HG03066 (cell line): Measurements from ENCODE around the gene GABPA.
"Not testable (repeated sequence)": the region's sequence is repeated elsewhere in the genome, so short reads cannot be mapped to it uniquely, and the experiment has no call there.

Experiments
- ATAC-seq: cut with Tn5 transposase; IDR thresholded peaks from one replicate; pipeline ENCODE4 v1.9.1; 2021; ENCODE audit warnings: low read depth; ENCODE audit not compliant: unreplicated experiment

Gene GABPA

DNA sequence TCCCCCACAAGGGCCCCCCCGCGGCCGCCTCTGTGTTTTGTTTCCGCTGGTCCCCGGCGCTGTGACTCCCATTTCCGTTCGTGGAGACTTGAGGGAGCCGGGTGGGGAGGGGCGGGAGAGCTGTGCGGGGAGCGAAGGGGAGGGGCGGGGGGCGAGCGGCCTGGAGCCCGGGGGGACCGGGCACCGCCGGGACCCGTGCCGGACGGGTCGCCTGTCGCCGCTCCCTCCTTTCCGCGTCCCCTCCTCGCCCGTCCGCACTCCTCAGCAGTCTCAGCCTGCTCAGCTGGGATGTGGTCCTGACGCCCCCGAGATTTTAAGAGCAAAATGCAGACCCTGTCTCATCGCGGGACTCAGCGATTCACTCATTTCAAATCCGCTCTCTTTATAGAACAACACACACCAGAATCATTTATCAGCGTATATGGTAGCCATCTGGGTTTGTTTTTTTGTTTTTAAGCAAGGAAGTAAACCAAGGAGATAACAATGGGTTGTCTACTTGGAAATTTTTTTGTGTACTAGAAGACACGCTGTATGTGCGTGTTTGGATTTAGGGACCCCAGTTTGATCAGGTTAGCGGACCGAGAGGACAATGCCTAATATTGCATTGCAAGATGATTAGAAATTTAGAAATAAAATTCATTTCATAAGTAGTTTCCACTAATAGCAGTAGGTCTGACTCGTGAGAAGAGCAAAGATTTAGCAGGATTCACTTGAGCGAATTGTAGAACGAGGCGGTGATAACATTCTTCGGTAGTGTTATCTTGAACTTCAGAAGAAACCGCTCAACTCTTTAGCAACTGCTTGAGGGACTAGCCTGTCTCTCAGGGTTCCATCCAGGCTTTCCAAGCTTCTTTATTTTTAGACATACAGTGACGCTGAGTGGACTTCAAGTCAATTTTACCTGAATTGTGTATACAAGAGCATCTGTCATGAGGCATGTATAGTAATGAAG is 1.1 kb downstream of the GABPA start:
- peak; percentile 2 for ATAC-seq

DNA sequence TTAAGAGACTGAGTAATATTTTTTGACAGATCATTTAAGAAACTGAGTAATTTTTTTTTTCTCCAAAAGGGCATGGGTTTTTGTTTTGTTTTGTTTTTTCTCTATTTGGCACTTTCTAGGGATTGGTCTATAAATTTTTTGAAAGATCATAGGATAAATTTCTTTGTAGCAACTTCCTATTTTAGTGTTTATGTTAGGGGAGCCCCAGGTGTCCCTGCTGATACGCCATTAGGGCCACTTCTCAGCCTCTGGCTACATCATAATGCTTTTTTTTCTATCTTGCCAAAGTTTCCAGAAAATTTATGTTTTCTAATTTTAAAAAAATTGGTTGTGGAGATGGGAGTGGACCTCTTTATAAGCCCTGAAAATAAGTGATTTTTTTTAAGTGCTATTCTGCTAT is 2.6 kb downstream of the GABPA start:
- no peak for ATAC-seq

DNA sequence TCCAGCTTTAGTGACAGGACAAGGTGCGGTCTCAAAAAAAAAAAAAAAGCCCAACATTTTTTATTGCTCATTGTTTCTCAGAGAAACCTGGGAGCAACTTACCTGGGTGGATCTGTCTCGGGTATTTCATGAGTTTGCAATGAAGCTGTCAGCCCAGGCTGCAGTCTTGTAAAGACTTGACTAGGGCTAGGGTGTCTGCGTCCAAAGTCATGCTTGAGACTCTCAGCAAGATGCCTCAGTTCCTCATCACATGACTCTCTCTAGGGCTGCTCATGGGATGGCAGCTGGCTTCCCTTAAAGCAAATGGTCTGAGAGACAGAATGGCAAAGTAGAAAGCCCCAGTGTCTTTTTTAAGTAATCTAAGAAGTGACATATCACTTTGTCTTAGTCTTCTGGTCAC is 8.1 kb downstream of the GABPA start:
- no peak for ATAC-seq

DNA sequence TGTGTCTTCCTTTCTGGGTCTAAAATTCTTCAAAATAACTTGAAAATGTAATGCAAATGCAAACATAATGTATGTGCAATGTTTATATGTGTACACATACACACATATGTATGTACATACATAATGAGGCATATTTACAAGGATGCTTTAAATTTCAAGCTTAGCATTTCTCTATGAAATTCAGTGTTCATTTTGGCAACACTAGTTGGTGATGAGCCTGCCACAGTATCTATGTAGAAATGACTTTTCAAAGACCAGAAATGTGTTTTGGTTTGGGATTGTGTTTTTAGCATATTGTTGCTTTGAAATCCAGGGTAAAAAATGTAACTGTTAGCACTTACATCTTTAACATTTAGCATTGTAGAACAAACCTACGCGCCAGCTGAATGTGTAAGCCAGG is 10.1 kb downstream of the GABPA start:
- ATAC-seq, result no peak

DNA sequence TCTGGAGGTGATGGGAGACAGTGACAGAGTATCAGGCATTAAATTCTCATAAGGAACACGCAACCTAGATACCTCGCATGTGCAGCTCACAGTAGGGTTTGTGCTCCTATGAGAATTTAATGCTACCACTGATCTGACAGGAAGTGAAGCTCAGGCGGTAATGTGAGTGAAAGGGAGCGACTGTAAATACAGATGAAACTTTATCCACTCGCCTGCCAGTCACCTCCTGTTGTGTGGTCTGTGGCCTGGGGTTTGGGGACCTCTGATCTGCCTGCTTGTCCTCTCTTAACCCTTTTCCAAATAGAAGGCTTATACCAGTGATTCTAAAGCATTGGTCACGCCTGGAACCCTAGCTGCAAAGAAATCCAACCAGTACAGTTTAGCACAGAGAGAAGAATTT is 15.3 kb downstream of the GABPA start:
- no peak for ATAC-seq

DNA sequence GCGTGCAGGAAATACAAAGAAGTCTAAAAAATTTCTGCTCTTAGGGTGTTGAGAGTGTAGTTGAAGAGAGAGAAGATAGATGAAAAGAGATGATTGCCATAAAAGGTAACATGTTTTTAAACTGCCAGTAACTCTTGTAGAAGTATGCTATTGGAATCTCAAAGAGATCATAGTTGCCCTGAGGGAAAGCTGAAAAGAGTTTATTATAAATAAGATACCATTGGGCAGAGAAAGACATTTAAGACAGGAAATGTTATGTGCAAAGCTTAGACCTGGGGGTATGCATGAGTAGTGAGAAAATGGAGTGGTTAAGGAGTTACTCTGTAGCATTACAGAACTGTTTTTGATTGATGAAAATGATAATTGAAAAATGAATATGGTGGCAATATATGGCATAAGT is 17.6 kb downstream of the GABPA start:
- no peak for ATAC-seq

DNA sequence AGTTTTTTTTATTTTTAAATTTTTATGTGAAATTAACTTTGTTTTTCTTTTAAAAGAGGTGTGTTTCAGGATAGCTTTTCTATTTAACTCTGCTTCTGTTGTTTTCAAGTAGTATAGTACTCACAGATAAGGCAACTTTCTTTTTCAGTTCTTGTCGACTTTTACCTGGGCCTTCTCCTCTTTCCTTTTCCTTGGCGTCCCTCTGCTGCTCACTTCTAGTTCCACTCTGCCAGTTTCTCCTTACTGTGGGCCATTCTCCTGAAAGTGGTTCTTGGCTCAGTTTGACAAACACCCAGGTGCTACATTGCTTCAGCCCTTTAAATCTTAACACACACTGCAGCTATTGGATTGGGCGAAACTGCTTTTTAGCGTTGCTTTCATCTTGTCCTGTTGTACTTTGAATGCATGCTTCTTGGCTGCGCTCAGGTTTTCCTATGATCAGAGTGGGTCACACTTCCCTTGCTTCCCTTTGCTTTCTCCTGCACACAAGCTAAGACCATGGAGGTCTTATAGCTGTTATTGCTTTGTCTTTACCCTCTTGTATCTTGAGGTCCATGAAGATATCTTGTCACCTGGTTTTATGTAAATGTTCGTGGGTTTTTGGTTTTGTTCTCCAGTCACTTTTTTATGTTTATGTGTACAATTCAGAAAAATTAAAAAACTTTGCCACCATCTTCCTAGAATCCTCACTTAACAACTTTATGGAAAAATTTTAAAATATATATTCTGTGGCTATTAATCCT is 21.6 kb downstream of the GABPA start:
- no peak for ATAC-seq

DNA sequence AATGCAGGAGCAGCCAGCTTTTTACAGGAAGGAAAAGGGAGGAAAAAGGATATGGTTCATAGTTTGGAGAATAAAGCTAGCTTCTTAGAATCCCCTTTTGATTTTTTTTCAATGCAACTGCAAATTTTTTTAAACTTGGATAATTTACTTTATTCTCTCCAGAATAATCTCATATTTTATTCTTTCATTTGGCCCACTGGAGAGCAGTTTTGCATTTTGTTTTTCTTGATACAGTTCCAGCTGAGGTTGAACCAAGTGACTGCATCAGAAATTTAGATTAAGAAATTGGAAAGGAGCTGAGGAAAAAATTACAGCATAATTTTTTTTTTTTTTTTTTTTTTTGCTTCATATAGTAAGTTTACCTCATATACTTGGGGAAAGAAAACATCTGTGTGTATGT is 22.8 kb downstream of the GABPA start:
- no peak for ATAC-seq

DNA sequence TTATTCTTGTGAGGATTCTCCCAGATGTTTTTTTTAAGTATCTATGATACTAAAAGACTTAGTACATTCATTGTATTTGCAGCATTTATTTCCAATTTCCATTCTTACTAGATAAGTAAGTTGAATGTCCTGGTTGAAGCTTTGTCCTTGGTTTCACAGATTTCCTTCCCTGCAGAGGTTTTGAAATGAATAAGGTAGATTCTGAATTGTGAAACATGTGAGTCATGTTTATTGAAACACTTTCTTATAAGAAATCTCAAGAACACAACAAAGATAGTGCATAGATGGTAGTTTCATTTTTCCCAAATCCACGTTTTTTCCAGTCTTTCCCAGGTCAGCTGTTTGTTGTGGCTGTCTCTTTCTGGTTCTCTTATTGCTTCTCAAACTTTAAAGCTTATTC is 24.8 kb downstream of the GABPA start:
- ATAC-seq, result no peak

DNA sequence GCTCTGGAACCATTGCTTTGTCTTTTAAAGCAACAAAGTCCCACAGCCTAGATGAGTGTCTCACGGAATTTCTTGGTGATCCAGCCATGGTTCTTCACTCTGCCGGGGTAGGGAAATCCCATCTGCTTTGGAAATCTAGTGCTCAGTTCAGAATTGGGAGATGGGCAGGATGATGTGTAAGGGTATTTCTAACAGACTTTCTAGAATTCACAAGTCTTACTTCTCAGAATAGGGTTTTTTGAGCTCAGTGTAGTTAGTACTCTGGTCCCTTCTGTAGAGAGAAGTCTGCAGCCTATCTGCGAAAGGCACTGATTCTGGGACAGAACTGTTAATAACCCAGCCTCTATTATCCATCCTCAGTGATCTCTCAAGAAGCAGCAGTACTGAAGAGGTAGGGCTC is 25.3 kb downstream of the GABPA start:
- no peak for ATAC-seq

DNA sequence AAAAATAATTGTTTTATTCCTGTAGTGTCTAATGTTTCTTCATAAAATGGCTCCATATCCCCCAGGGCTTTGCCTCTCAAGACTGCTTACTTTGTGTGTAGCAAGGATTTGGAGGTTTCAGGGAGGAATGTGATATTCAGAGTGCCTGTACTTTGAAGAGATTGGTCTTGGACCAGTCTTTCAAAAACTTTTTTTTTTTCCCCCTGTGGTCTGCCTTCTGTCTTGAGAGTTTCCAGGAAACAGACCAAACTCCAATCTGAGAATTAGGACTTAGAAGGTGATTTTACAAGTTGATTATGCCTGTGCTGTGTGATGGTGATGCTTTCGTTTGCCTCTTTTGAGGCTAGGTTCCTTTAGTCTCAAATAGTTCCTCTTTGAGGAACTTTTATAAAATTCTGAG is 25.9 kb downstream of the GABPA start:
- ATAC-seq, result no peak

DNA sequence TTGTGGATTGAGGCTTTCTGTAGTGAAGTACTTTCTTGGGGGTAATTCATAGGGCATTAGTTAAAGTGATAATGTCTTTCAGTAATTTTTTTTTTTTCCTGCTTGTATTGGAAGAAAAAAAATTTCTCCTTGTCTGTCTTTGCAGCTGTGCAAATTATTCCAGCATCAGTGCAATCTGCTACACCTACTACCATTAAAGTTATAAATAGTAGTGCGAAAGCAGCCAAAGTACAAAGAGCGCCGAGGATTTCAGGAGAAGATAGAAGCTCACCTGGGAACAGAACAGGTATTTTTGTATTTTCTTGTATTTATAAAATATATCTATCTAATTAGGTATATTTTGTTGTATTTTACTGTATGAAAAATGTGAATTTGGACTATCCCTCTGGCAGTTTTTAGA is 29.3 kb downstream of the GABPA start:
- no peak for ATAC-seq

DNA sequence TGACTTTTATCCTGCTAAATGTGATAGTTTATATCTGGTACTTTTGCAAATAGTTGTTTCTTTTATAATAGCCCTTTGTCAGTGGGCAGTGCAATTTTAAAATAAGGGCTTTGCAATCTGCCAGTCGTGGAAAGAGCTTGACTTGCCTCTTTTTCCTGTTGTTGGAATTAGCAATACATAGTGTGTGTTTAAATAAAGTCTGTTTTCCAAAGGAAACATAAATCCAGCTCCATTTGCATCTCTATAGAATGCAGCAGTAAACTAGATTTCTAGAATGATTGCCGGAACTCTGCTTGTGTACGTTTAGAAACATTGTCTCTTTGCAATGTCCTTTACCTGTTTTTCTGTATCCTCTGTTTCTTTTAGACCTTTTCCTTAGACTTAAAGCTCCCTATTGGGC is 33.1 kb downstream of the GABPA start:
- ATAC-seq, result no peak

DNA sequence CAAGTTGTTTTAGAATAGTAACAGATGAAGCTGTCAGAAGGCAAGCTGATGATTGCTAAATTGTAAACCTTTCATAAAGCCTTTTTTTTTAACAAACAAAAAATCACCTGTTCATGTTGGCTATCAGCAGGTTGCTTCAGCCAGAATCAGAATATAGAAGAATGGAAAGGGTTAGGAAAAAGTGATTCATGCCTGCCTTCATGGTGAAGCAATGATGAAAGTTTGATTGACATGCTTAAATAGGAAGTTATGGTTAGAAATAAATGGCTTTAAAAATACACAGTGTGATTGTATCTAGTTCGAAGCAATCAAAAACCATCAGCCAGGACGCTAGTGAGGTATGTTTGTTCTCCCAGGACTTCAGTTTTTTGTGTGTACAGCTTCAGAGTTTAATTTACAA is 37.9 kb downstream of the GABPA start:
- no peak for ATAC-seq

DNA sequence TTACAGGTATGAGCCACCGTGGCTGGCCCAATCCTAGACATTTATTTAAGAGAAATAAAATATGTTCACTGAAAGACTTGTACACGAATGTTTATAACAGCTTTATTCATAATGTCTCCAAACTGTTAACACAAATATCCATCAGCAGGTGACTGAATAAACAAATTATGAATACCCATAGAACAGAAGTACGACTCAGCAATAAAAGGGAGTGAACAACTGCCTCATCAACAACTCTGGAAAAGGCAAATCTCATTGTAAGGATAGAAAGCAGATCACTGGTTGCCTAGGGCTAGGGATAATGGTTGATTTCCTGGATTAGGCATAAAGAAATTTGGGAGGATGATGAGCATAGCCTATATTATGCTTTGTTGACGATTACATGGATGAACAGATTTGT is 41.7 kb downstream of the GABPA start:
- ATAC-seq, result no peak

DNA sequence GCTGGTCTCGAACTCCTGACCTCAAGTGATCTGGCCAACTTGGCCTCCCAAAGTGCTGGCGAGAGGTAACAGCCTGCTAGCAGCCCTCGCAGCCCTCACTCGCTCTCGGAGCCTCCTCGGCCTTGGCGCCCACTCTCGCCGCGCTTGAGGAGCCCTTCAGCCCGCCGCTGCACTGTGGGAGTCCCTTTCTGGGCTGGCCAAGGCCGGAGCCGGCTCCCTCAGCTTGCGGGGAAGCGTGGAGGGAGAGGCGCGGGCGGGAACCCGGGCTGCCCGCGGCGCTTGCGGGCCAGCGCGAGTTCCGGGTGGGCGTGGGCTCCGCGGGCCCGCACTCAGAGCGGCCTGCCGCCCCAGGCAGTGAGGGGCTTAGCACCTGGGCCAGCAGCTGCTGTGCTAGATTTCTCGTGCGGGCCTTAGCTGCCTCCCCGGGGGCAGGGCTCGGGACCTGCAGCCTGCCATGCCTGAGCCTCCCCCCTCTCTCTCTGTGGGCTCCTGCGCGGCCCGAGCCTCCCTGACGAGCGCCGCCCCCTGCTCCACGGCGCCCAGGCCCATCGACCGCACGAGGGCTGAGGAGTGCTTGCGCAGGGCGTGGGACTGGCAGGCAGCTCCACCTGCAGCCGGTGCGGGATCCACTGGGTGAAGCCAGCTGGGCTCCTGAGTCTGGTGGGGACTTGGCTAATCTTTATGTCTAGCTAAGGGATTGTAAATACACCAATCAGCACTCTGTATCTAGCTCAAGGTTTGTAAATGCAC is 43.5 kb downstream of the GABPA start:
- not testable (repeated sequence) for ATAC-seq

DNA sequence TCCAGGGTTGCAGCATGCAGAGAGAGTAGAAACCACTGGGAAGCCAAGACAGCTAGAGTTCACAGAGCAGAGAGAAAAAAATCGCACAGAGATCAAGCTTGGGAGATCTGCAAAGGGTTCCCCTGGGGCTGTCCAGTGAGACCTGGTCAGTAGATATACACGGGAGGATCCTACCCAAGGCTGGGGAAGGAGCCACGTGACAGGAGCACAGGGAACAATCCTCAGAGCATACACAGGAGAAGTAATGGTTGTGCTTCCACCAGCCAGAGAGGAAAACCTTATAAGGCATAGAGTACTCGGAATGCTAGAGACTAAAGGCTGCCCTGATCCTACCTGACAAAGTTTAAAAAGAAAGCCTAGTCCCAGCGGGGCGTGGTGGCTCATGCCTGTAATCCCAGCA is 53.9 kb downstream of the GABPA start:
- no peak for ATAC-seq

DNA sequence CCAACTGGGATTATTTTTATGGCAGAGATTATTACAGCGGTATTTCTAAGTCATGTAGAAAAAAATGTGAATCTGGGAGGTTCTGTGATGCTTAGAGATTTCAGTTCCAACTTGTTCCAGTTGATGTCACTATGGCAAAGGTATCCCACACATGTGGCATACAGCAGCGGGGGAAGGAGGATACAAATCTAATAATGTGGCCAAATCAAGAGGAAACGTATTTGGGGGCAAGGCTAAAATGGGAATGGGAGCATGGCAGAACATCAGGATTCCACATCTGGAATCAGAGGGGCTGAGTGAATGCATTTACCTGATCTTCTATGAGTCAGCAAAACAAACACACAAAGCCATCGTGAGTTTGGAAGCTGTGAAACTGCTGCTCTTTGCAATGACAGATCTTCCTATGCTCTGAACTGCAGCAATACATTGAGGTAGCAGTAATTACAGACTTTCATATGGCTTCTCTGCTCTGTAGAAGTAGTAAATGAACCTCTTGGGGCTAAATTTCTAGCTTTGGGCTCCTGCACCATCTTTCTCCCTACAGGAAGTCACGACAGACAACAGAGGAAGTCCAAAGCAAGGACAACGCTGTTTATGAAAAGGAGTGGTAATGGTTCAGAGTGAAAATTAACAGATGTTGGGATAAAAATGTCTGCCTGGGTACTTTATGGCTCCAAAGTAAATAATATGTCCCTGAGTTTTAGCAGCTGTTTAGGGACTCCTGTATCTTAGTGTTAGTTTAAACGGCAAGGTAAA is 55.5 kb downstream of the GABPA start:
- no peak for ATAC-seq

DNA sequence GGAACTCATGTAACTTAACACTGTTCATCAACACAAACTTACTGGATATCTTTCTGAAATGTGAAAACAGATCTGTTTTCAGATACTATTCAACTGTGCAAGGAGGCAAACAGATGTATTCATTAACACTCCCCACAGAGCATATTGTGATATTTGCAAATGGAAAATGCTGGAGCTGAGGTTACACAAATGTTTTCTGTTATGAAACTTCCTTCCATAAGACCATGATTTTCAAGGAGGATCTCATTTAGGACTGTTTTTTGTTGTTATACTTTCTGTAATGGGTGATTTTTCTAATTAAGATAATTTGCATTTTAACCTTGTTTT is 56.1 kb downstream of the GABPA start:
- no peak for ATAC-seq

DNA sequence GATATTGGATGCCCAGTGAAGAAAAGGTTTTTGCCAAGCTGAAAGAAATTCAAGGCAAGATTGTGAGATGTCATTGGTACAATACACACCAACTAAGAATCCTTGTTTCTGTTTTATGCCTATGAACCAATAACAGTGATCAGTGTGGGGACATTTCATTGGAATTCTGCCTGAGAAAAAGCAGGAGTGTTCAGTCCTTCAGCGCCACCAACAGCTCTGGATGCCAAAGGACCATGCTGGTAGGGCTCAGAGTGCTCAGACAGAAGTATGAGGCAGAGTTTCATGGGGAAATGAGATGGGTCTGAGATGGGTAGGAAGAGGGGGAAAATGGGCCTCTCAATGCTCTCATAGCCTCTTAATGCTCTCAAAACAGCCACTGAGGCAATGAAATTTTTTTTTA is 56.5 kb downstream of the GABPA start:
- ATAC-seq, result no peak
